ENCODE results near the gene PPIL6.
"Not testable (repeated sequence)": the region's sequence is repeated elsewhere in the genome, so short reads cannot be mapped to it uniquely, and the experiment has no call there.

PPIL6 gene

GRCh38 chr6:109466212-109466923, 25.9 kb upstream of the PPIL6 start:
- no peak for DNase-seq

- DNase-seq, result peak; percentile 50
Measured at GRCh38 chr6:109465772-109466171, 25.3 kb upstream of the PPIL6 start.

- no peak for DNase-seq
Measured at GRCh38 chr6:109461733-109462526, 21.5 kb upstream of the PPIL6 start.

GRCh38 chr6:109461205-109461604, 20.8 kb upstream of the PPIL6 start:
- DNase-seq, result not testable (repeated sequence)

GRCh38 chr6:109460161-109460829, 19.9 kb upstream of the PPIL6 start:
- no peak for DNase-seq

GRCh38 chr6:109458774-109459531, 18.5 kb upstream of the PPIL6 start:
- no peak for DNase-seq

- DNase-seq, result no peak
Measured at GRCh38 chr6:109457562-109457996, 17.2 kb upstream of the PPIL6 start.

- no peak for DNase-seq
Measured at GRCh38 chr6:109456710-109457561, 16.5 kb upstream of the PPIL6 start.

GRCh38 chr6:109456111-109456583, 15.7 kb upstream of the PPIL6 start:
- no peak for DNase-seq

GRCh38 chr6:109455437-109456110, 15.1 kb upstream of the PPIL6 start, which contains the start of gene MICAL1:
Gene MICAL1, minus strand, starts transcription at chr6:109455772. Its CDS starts 1,576 bp downstream, at chr6:109454196.
- peak; percentile 25 for DNase-seq

- DNase-seq, result no peak
Measured at GRCh38 chr6:109454496-109455436, 14.3 kb upstream of the PPIL6 start.

GRCh38 chr6:109453594-109454495, 13.4 kb upstream of the PPIL6 start:
- DNase-seq, result peak; percentile 60

- DNase-seq, result no peak
Measured at GRCh38 chr6:109453156-109453555, 12.7 kb upstream of the PPIL6 start.

- no peak for DNase-seq
Measured at GRCh38 chr6:109452181-109452580, 11.8 kb upstream of the PPIL6 start.

- DNase-seq, result no peak
Measured at GRCh38 chr6:109451376-109451775, 10.9 kb upstream of the PPIL6 start.

GRCh38 chr6:109450801-109451200, 10.4 kb upstream of the PPIL6 start:
- DNase-seq, result no peak

GRCh38 chr6:109449795-109450673, 9.6 kb upstream of the PPIL6 start:
- no peak for DNase-seq
